ENCODE measurements around the gene ARL4D. TPM values are rescaled to one million over a fixed set of nuclear protein-coding genes. Genes with fewer than 3 reads are reported as not detected.

ARL4D gene
- total RNA-seq, 2 donors from 2014 or later, result 5.5 to 24.1 TPM

GRCh38 chr17:43367737-43368242 lies 31.0 kb upstream of the ARL4D start:
- peak overlapping the region; percentile 99 to 100 for H3K27ac ChIP-seq
- no peaks in the 10 kb centered on the region for H3K27me3 ChIP-seq
- H3K9me3 ChIP-seq, result no peaks in the 10 kb centered on the region
- H3K4me3 ChIP-seq, result peak overlapping the region; percentile 45 to 62
- DNase-seq (ENCODE audit: low spot score), result no peak
- H3K4me1 ChIP-seq, result peaks cover 0 to 37% of the 10 kb centered on the region in 2 donors
- no peaks in the 10 kb centered on the region for H3K36me3 ChIP-seq
- no peak for TF ChIP-seq CTCF (IDR thresholded peaks at IDR 0.05)

- H3K27me3 ChIP-seq, result no peaks in the 10 kb centered on the region
- no peaks in the 10 kb centered on the region for H3K9me3 ChIP-seq
- H3K36me3 ChIP-seq, result no peaks in the 10 kb centered on the region
- peak overlapping the region; percentile 45 to 62 for H3K4me3 ChIP-seq
- peaks cover 0 to 45% of the 10 kb centered on the region in 2 donors for H3K4me1 ChIP-seq
- TF ChIP-seq CTCF (IDR thresholded peaks at IDR 0.05), result peak in 1 of 2 donors; percentile 39
- H3K27ac ChIP-seq, result peak overlapping the region; percentile 99 to 100
- DNase-seq (ENCODE audit: low spot score), result peak; percentile 83
Observed at GRCh38 chr17:43368740-43369506, 29.9 kb upstream of the ARL4D start.

- no peaks in the 10 kb centered on the region for H3K36me3 ChIP-seq
- peaks cover 0 to 45% of the 10 kb centered on the region in 2 donors for H3K4me1 ChIP-seq
- peak overlapping the region in 1 of 2 donors; percentile 62 for H3K4me3 ChIP-seq
- H3K9me3 ChIP-seq, result no peaks in the 10 kb centered on the region
- DNase-seq (ENCODE audit: low spot score), result no peak
- H3K27ac ChIP-seq, result peak overlapping the region; percentile 99 to 100
- no peak for TF ChIP-seq CTCF (IDR thresholded peaks at IDR 0.05)
- H3K27me3 ChIP-seq, result no peaks in the 10 kb centered on the region
Observed at GRCh38 chr17:43369986-43370385, 28.8 kb upstream of the ARL4D start.

- no peak for TF ChIP-seq CTCF (IDR thresholded peaks at IDR 0.05)
- no peaks in the 10 kb centered on the region for H3K36me3 ChIP-seq
- no peak overlapping the region for H3K4me3 ChIP-seq
- H3K9me3 ChIP-seq, result no peaks in the 10 kb centered on the region
- H3K27ac ChIP-seq, result no peak overlapping the region
- H3K27me3 ChIP-seq, result no peaks in the 10 kb centered on the region
- no peak for DNase-seq (ENCODE audit: low spot score)
- peaks cover 0 to 45% of the 10 kb centered on the region in 2 donors for H3K4me1 ChIP-seq
Observed at GRCh38 chr17:43371227-43371821, 27.5 kb upstream of the ARL4D start.

- Histone ChIP-seq H3K27me3 (no peaks in the 10 kb centered on the region), H3K4me1 (peaks cover 0 to 40% of the 10 kb centered on the region in 2 donors), H3K9me3 (no peaks in the 10 kb centered on the region), H3K4me3 (no peak overlapping the region), H3K27ac (peak overlapping the region; percentile 14 to 25), H3K36me3 (no peaks in the 10 kb centered on the region)
- no peak for TF ChIP-seq CTCF (IDR thresholded peaks at IDR 0.05)
- DNase-seq (ENCODE audit: low spot score), result no peak
Observed at GRCh38 chr17:43372273-43372911, 26.4 kb upstream of the ARL4D start.
